Cardiac fibroblast (primary cell): ENCODE data around the gene CDK2.
A peak's percentile ranks its signal among the peaks of the same experiment; 100 is the strongest.

Source experiments
- DNase-seq, 2 donors: peaks; one replicate each; pipeline versions ENCODE4 v3.0.0 to v3.0.0-alpha.2; 2010; ENCODE audit warnings: low read depth in 2 of 2
- H3K4me3 ChIP-seq, 2 donors: replicated peaks in 1 of 2; 1 replicate in 1 of 2; 2 replicates in 1 of 2; pipeline ENCODE4 v1.5.1; 2011; ENCODE audit warnings: low read depth in 2 of 2, low read length in 2 of 2, mild to moderate bottlenecking in 2 of 2, moderate library complexity in 1 of 2
- CTCF ChIP-seq: IDR thresholded peaks from one replicate; pipeline ENCODE4 v1.5.1; 2011; ENCODE audit warnings: low read depth, mild to moderate bottlenecking, low read length, inconsistent platforms

Gene CDK2

GRCh38 chr12:55932551-55932910 lies 34.1 kb upstream of the CDK2 start:
- peak; percentile 41 to 63 for DNase-seq
- no peak for TF ChIP-seq CTCF

GRCh38 chr12:55933169-55933798 lies 33.3 kb upstream of the CDK2 start:
- H3K4me3 ChIP-seq, result no peak overlapping the region
- TF ChIP-seq CTCF, result no peak
- DNase-seq, result peak; percentile 29 to 30

More at GRCh38 chr12:55932551-55932910, 34.1 kb upstream of the CDK2 start:
- H3K4me3 ChIP-seq, result peak overlapping the region; percentile 78 to 83

- H3K4me3 ChIP-seq, result no peak overlapping the region
- peak; percentile 66 to 72 for DNase-seq
- TF ChIP-seq CTCF, result no peak
Measured at GRCh38 chr12:55933799-55934742, 32.6 kb upstream of the CDK2 start.

- no peak overlapping the region for H3K4me3 ChIP-seq
- no peak for DNase-seq
- TF ChIP-seq CTCF, result no peak
Measured at GRCh38 chr12:55934773-55935172, 31.9 kb upstream of the CDK2 start.

GRCh38 chr12:55935738-55936151 lies 30.9 kb upstream of the CDK2 start:
- peak in 1 of 2 donors; percentile 25 for DNase-seq
- H3K4me3 ChIP-seq, result peak overlapping the region in 1 of 2 donors; percentile 22
- peak; percentile 11 for TF ChIP-seq CTCF

GRCh38 chr12:55937981-55938380 lies 28.6 kb upstream of the CDK2 start:
- H3K4me3 ChIP-seq, result no peak overlapping the region
- DNase-seq, result peak in 1 of 2 donors; percentile 45
- no peak for TF ChIP-seq CTCF
